ENCODE results near the gene EXOSC6. TPM values are rescaled to one million over a fixed set of nuclear protein-coding genes. Genes with fewer than 3 reads are reported as not detected.
"Not testable (repeated sequence)": the region's sequence is repeated elsewhere in the genome, so short reads cannot be mapped to it uniquely, and the experiment has no call there.

The EXOSC6 gene
- total RNA-seq, 2 donors from 2014 or later: 31.1 to 33.6 TPM

DNA sequence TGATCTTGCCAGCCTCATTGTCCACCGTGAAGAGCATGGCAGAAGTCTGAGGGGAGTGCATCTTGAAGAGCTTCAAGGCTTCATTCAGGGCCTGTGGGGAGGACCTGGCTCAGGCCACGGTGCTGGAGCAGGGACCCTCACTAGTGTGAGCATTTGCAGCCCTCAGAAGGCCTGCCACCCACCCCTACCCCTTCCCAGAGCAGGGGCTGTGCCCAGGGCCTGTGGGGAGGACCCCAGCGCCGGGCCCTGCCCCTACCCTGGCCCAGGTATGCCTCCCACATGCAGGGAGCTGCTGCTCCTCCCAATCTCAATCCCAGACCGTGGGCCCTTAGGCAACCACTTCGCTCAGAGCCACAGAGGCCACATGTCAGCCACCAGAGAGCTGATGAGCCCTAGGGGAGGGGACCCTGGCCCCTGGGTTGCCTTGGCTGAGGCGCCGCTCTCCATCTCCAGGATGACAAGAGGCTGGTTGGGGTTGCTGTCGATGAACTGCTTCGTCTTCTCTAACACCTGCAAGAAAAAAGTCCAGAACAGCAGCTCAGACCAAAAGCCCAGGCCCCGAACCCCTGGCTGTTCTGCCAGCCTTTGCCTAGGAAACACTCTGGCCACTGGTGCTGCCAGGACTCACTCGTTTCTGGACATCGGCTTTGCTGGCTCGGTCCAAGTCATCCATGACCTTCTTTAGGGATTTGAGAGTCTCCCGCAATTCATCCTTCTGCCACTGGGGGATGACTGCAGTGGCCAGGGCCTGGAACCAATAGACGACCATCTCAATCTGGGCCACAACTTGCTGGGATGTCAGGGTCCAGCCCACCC is 1.8 kb upstream of the EXOSC6 start:
- H3K4me3 ChIP-seq (ENCODE audit: low read length): no peak overlapping the region
- DNase-seq: peak; percentile 90
- no peaks in the 10 kb centered on the region for H3K4me1 ChIP-seq (ENCODE audit: control insufficient read depth, insufficient read depth, low read length)
- Mint-ChIP-seq H3K4me1 (peaks cover 6% of the 10 kb centered on the region), H3K4me3 (no peak overlapping the region), H3K36me3 (ENCODE audit: low read depth) (peaks cover 64% of the 10 kb centered on the region), H3K27me3 (ENCODE audit: insufficient read depth) (no peaks in the 10 kb centered on the region), H3K9me3 (no peaks in the 10 kb centered on the region), H3K27ac (peak overlapping the region; percentile 81)
- H3K9ac ChIP-seq (ENCODE audit: extremely low read depth, low read length, poor library complexity, severe bottlenecking): no peak overlapping the region
- TF ChIP-seq, protein P1, sequence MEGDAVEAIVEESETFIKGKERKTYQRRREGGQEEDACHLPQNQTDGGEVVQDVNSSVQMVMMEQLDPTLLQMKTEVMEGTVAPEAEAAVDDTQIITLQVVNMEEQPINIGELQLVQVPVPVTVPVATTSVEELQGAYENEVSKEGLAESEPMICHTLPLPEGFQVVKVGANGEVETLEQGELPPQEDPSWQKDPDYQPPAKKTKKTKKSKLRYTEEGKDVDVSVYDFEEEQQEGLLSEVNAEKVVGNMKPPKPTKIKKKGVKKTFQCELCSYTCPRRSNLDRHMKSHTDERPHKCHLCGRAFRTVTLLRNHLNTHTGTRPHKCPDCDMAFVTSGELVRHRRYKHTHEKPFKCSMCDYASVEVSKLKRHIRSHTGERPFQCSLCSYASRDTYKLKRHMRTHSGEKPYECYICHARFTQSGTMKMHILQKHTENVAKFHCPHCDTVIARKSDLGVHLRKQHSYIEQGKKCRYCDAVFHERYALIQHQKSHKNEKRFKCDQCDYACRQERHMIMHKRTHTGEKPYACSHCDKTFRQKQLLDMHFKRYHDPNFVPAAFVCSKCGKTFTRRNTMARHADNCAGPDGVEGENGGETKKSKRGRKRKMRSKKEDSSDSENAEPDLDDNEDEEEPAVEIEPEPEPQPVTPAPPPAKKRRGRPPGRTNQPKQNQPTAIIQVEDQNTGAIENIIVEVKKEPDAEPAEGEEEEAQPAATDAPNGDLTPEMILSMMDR (conservative IDR thresholded peaks at IDR 0.05): peak; percentile 75
- no peaks in the 10 kb centered on the region for H3K27me3 ChIP-seq (ENCODE audit: control insufficient read depth, insufficient read depth, low read length, poor library complexity, severe bottlenecking)
- no peak overlapping the region for H3K27ac ChIP-seq (ENCODE audit: low read depth, low read length)
- peaks cover 63% of the 10 kb centered on the region for H3K36me3 ChIP-seq (ENCODE audit: control insufficient read depth, insufficient read depth, low read length)
- no peaks in the 10 kb centered on the region for H3K9me3 ChIP-seq (ENCODE audit: control insufficient read depth, low read length)
- WGBS, 2 experiments (ENCODE audit: insufficient coverage in 1 of 2, insufficient read length in 1 of 2): 91 to 94% methylated on average over 12 to 16 of the region's 16 CpGs

DNA sequence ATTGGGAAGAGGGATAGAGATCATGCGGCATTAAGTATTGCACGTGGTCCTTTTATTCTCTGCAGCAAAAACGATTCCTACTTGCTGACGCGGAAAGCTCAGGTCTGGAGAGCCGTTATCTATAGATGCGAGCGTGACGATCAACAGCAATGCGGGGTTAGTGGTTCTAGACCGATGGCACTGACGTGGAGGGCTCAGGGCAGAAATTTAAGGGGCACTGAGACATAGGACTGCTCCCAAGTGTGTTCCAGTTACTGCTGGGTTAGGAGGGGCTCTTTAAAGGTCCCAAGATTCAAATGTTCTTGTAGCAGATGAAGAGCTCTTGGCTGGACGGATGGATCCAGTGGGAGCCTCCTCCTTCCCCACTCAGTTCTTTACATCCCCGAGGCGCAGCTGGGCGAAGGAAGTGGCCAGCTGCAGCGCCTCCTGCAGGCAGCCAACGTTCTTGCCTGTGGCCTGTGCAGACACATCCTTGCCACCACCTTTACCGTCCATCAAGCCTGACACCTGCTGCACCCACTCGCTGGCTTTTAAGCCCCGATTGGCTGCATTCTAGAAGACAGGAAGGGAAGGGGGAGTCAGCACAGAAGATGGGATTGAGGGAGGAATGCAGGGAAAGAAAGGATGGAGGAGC is 732 bp upstream of the EXOSC6 start:
- H3K27me3 ChIP-seq (ENCODE audit: control insufficient read depth, insufficient read depth, low read length, poor library complexity, severe bottlenecking): no peaks in the 10 kb centered on the region
- WGBS, 2 experiments (ENCODE audit: insufficient coverage in 1 of 2, insufficient read length in 1 of 2): 88 to 94% methylated on average over 14 to 21 of the region's 21 CpGs
- DNase-seq: peak; percentile 90
- no peaks in the 10 kb centered on the region for H3K4me1 ChIP-seq (ENCODE audit: control insufficient read depth, insufficient read depth, low read length)
- Mint-ChIP-seq H3K9me3 (no peaks in the 10 kb centered on the region), H3K27me3 (ENCODE audit: insufficient read depth) (no peaks in the 10 kb centered on the region), H3K27ac (peak overlapping the region; percentile 45), H3K36me3 (ENCODE audit: low read depth) (peaks cover 58% of the 10 kb centered on the region), H3K4me1 (peaks cover 6% of the 10 kb centered on the region), H3K4me3 (peak overlapping the region; percentile 75)
- H3K36me3 ChIP-seq (ENCODE audit: control insufficient read depth, insufficient read depth, low read length): peaks cover 53% of the 10 kb centered on the region
- no peaks in the 10 kb centered on the region for H3K9me3 ChIP-seq (ENCODE audit: control insufficient read depth, low read length)
- TF ChIP-seq, protein P1 (conservative IDR thresholded peaks at IDR 0.05): peak; percentile 82
- H3K27ac ChIP-seq (ENCODE audit: low read depth, low read length): no peak overlapping the region
- H3K4me3 ChIP-seq (ENCODE audit: low read length): no peak overlapping the region
- H3K9ac ChIP-seq (ENCODE audit: extremely low read depth, low read length, poor library complexity, severe bottlenecking): no peak overlapping the region

DNA sequence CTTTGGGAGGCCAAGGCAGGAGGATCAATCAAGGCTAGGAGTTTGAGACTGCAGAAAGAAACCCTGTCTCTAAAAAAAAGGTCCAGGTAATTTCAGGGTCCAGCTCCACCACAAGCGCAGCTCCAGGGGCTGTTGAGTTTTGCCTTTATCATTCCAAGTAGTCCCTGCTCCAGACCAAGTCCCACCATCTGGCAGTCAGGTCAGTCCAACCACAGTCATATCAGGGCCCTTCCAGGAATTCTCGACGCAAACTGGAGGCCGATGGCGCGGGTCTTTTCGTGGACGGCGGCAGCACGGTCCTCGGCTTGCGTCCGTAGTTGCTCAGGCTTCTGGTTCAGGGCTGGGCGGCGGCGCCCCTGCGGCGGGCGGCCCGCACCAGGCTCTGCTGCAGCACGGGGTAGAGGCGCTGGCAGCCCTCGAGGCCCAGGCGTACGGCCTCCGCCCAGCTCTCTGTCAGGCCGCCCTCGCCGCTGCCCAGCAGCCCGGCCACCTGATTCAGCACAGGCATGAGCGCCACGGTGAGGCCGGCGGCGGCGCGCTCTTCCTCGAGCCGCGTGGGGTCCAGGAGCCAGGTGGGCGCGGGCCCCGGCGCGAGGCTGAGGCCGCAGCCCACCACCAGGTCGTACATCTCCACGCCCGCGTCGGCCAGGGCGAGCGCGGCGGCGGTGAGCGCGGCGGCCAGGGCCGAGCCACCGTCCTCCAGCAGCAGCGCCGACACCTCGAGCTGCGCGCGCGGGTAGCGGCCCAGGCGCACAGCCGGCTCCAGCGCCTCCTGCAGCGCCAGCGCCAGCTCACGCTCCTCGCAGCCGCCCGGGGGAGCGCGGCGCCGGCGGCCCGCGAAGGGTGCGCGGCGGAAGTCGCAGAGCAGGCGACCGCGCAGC is 752 bp downstream of the EXOSC6 start:
- WGBS, 2 experiments (ENCODE audit: insufficient coverage in 1 of 2, insufficient read length in 1 of 2): 1 to 5% methylated on average over 33 to 92 of the region's 92 CpGs
- H3K4me3 Mint-ChIP-seq: peak overlapping the region; percentile 75
- Histone ChIP-seq H3K9me3 (ENCODE audit: control insufficient read depth, low read length) (no peaks in the 10 kb centered on the region), H3K4me1 (ENCODE audit: control insufficient read depth, insufficient read depth, low read length) (no peaks in the 10 kb centered on the region), H3K36me3 (ENCODE audit: control insufficient read depth, insufficient read depth, low read length) (peaks cover 39% of the 10 kb centered on the region), H3K27ac (ENCODE audit: low read depth, low read length) (peak overlapping the region; percentile 53), H3K4me3 (ENCODE audit: low read length) (peak overlapping the region; percentile 84), H3K27me3 (ENCODE audit: control insufficient read depth, insufficient read depth, low read length, poor library complexity, severe bottlenecking) (no peaks in the 10 kb centered on the region), H3K9ac (ENCODE audit: extremely low read depth, low read length, poor library complexity, severe bottlenecking) (peak overlapping the region; percentile 62)
- H3K27me3 Mint-ChIP-seq (ENCODE audit: insufficient read depth): no peaks in the 10 kb centered on the region
- TF ChIP-seq, protein P1 (conservative IDR thresholded peaks at IDR 0.05): no peak
- no peak overlapping the region for H3K27ac Mint-ChIP-seq
- H3K9me3 Mint-ChIP-seq: no peaks in the 10 kb centered on the region
- H3K4me1 Mint-ChIP-seq: peaks cover 6% of the 10 kb centered on the region
- DNase-seq: peak; percentile 78
- peaks cover 46% of the 10 kb centered on the region for H3K36me3 Mint-ChIP-seq (ENCODE audit: low read depth)

DNA sequence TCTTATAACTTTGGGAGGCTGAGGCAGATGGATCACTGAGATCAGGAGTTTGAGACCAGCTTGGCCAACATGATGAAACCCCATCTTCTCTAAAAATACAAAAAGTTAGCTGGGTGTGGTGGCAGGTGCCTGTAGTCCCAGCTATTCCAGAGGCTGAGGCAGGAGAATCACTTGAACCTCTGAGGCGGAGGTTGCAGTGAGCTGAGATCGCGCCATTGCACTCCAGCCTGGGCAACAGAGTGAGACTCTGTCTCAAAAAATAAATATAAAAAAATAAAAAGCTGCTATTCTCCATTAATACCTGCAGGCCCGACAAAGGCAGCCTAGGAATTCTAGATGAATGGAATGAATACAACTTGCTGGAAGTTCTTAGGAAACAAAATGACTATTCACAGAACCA is 2.0 kb downstream of the EXOSC6 start:
- H3K4me3 Mint-ChIP-seq: peak overlapping the region; percentile 26
- H3K9me3 Mint-ChIP-seq; H3K9ac ChIP-seq (ENCODE audit: extremely low read depth, low read length, poor library complexity, severe bottlenecking): not testable (repeated sequence)

More for the DNA sequence above, 2.0 kb downstream of the EXOSC6 start:
- not testable (repeated sequence) for H3K9me3 ChIP-seq (ENCODE audit: control insufficient read depth, low read length); H3K4me1 Mint-ChIP-seq; H3K27ac ChIP-seq (ENCODE audit: low read depth, low read length); H3K27me3 ChIP-seq (ENCODE audit: control insufficient read depth, insufficient read depth, low read length, poor library complexity, severe bottlenecking); H3K27ac Mint-ChIP-seq; DNase-seq; H3K4me1 ChIP-seq (ENCODE audit: control insufficient read depth, insufficient read depth, low read length); H3K27me3 Mint-ChIP-seq (ENCODE audit: insufficient read depth)
- Histone ChIP-seq H3K4me3 (ENCODE audit: low read length) (peak overlapping the region; percentile 43), H3K36me3 (ENCODE audit: control insufficient read depth, insufficient read depth, low read length) (peaks cover 28% of the 10 kb centered on the region)
- H3K36me3 Mint-ChIP-seq (ENCODE audit: low read depth): peaks cover 35% of the 10 kb centered on the region
- 93% methylated on average over 3 of the region's 4 CpGs; no CpG with 5 or more reads in 1 of the 2 experiments for WGBS, 2 experiments (ENCODE audit: insufficient coverage in 1 of 2, insufficient read length in 1 of 2)
